Transverse colon (tissue), 4 donors: ENCODE measurements around the gene MDFIC2.

Source experiments
- EP300 ChIP-seq: sonication (generic); formaldehyde crosslinking; IDR thresholded peaks from one replicate; pipeline ENCODE4 v1.6.1; 2017; ENCODE audit warnings: antibody characterized with exemption, low read depth
- POLR2A ChIP-seq: fragments of 450-650 bp; IDR thresholded peaks from one replicate; pipeline ENCODE4 v1.6.1; 2016; ENCODE audit warnings: antibody characterized with exemption, mild to moderate bottlenecking, moderate library complexity
- POLR2AphosphoS5 ChIP-seq, 3 donors: sonication (generic); formaldehyde crosslinking; IDR thresholded peaks; one replicate each; pipeline ENCODE4 v1.6.1; 2016; ENCODE audit warnings: antibody characterized with exemption in 3 of 3
- TF ChIP-seq, protein P1 (sequence below), 5 experiments: fragments of 200-600 bp in 3 of 5; fragments of 450-650 bp in 2 of 5; sonication (generic) in 3 of 5; IDR thresholded peaks; 1 replicate in 2 of 5; 2 replicates in 3 of 5; pipeline ENCODE4 v1.5.1; 2016 to 2017; ENCODE audit warnings: antibody characterized with exemption in 5 of 5, inconsistent platforms in 3 of 5, mild to moderate bottlenecking in 2 of 5, moderate library complexity in 1 of 5

DNA sequence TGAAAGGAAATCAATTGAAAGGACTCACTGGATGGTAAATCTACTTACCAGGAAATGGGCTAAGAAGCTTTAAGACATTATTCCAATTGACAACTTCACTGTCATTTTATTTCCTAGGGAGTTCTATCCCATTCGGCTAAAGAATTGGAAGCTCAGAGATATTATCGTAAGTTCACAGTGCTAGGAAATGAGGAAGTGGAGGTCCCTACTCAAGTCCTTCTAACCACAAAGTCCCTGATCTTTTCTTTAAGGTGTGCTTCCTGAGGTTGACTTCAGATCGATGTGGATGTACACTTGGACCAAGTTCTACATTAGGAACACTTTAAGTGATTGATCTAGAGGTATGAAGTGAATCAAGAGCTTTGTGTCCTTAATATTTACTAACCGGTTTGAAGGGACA is 63.6 kb downstream of the MDFIC2 start:
- TF ChIP-seq, protein P1, sequence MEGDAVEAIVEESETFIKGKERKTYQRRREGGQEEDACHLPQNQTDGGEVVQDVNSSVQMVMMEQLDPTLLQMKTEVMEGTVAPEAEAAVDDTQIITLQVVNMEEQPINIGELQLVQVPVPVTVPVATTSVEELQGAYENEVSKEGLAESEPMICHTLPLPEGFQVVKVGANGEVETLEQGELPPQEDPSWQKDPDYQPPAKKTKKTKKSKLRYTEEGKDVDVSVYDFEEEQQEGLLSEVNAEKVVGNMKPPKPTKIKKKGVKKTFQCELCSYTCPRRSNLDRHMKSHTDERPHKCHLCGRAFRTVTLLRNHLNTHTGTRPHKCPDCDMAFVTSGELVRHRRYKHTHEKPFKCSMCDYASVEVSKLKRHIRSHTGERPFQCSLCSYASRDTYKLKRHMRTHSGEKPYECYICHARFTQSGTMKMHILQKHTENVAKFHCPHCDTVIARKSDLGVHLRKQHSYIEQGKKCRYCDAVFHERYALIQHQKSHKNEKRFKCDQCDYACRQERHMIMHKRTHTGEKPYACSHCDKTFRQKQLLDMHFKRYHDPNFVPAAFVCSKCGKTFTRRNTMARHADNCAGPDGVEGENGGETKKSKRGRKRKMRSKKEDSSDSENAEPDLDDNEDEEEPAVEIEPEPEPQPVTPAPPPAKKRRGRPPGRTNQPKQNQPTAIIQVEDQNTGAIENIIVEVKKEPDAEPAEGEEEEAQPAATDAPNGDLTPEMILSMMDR (IDR thresholded peaks at IDR 0.05) = no peak
- TF ChIP-seq POLR2A = no peak
- no peak for TF ChIP-seq POLR2AphosphoS5 (IDR thresholded peaks at IDR 0.05)
- no peak for TF ChIP-seq EP300
